ENCODE measurements around the gene PLXNA4. TPM values are rescaled to one million over a fixed set of nuclear protein-coding genes. Genes with fewer than 3 reads are reported as not detected.

The PLXNA4 gene
- total and polyA plus RNA-seq, 4 donors: 0.04 to 1.1 (median 0.41) TPM

DNA sequence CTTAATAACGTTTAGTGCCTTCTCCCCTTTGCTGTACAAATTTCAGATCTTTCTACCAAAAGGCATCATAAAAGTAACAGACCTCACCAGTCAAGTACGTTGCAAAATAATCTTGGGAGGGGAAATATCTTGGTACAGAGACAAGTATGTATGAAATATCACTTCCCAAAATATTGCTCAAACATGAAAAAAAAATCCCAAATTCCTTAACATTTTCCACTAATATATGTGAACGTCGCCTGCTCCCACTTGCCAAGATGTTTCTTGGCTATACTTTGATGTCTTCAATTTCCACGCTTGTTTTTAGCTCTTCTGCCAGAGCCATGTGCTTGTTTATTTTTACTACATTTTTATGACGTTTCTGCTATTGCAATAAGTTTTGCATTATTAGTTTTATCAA is 223.5 kb downstream of the PLXNA4 start:
- H3K4me1 ChIP-seq (ENCODE audit: control insufficient read depth in 4 of 4, insufficient read depth in 4 of 4, low read length in 3 of 4): peaks cover 0 to 7% (median 3%) of the 10 kb centered on the region in 4 donors
- DNase-seq (ENCODE audit: low spot score): no peak
- WGBS: 64% methylated on average over 6 of the region's 6 CpGs
- no peak overlapping the region for H3K9ac ChIP-seq (ENCODE audit: low read depth in 1 of 2, low read length in 2 of 2)
- no peak overlapping the region for H3K27ac ChIP-seq (ENCODE audit: low read depth in 1 of 2, low read length in 2 of 2)
- no peaks in the 10 kb centered on the region for H3K27me3 ChIP-seq (ENCODE audit: control insufficient read depth in 4 of 4, insufficient read depth in 4 of 4, low read length in 3 of 4)
- no peaks in the 10 kb centered on the region for H3K9me3 ChIP-seq (ENCODE audit: control insufficient read depth in 4 of 4, low read length in 3 of 4)
- H3K4me3 ChIP-seq (ENCODE audit: low read depth in 1 of 3, low read length in 3 of 3): no peak overlapping the region
- no peaks in the 10 kb centered on the region for H3K36me3 ChIP-seq (ENCODE audit: control insufficient read depth in 4 of 4, insufficient read depth in 3 of 4, low read depth in 1 of 4, low read length in 3 of 4)
- no peak for TF ChIP-seq HNF4G (IDR thresholded peaks at IDR 0.05)
- no peak for TF ChIP-seq RAD21 (IDR thresholded peaks at IDR 0.05)
- no peak for TF ChIP-seq FOXA1 (IDR thresholded peaks at IDR 0.05)
- TF ChIP-seq JUND (IDR thresholded peaks at IDR 0.05): no peak
- TF ChIP-seq RXRA (IDR thresholded peaks at IDR 0.05): peak in 1 of 2 donors; percentile 14
- TF ChIP-seq, protein P1, sequence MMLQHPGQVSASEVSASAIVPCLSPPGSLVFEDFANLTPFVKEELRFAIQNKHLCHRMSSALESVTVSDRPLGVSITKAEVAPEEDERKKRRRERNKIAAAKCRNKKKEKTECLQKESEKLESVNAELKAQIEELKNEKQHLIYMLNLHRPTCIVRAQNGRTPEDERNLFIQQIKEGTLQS (IDR thresholded peaks at IDR 0.05): no peak
- TF ChIP-seq, protein P2, sequence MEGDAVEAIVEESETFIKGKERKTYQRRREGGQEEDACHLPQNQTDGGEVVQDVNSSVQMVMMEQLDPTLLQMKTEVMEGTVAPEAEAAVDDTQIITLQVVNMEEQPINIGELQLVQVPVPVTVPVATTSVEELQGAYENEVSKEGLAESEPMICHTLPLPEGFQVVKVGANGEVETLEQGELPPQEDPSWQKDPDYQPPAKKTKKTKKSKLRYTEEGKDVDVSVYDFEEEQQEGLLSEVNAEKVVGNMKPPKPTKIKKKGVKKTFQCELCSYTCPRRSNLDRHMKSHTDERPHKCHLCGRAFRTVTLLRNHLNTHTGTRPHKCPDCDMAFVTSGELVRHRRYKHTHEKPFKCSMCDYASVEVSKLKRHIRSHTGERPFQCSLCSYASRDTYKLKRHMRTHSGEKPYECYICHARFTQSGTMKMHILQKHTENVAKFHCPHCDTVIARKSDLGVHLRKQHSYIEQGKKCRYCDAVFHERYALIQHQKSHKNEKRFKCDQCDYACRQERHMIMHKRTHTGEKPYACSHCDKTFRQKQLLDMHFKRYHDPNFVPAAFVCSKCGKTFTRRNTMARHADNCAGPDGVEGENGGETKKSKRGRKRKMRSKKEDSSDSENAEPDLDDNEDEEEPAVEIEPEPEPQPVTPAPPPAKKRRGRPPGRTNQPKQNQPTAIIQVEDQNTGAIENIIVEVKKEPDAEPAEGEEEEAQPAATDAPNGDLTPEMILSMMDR (IDR thresholded peaks at IDR 0.05; ENCODE audit: low read depth, low read length, missing input control): no peak
- no peak for TF ChIP-seq HNF4A (conservative IDR thresholded peaks at IDR 0.05)
- TF ChIP-seq, protein P3, sequence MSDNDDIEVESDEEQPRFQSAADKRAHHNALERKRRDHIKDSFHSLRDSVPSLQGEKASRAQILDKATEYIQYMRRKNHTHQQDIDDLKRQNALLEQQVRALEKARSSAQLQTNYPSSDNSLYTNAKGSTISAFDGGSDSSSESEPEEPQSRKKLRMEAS (IDR thresholded peaks at IDR 0.05): peak; percentile 20
- TF ChIP-seq, protein P4, sequence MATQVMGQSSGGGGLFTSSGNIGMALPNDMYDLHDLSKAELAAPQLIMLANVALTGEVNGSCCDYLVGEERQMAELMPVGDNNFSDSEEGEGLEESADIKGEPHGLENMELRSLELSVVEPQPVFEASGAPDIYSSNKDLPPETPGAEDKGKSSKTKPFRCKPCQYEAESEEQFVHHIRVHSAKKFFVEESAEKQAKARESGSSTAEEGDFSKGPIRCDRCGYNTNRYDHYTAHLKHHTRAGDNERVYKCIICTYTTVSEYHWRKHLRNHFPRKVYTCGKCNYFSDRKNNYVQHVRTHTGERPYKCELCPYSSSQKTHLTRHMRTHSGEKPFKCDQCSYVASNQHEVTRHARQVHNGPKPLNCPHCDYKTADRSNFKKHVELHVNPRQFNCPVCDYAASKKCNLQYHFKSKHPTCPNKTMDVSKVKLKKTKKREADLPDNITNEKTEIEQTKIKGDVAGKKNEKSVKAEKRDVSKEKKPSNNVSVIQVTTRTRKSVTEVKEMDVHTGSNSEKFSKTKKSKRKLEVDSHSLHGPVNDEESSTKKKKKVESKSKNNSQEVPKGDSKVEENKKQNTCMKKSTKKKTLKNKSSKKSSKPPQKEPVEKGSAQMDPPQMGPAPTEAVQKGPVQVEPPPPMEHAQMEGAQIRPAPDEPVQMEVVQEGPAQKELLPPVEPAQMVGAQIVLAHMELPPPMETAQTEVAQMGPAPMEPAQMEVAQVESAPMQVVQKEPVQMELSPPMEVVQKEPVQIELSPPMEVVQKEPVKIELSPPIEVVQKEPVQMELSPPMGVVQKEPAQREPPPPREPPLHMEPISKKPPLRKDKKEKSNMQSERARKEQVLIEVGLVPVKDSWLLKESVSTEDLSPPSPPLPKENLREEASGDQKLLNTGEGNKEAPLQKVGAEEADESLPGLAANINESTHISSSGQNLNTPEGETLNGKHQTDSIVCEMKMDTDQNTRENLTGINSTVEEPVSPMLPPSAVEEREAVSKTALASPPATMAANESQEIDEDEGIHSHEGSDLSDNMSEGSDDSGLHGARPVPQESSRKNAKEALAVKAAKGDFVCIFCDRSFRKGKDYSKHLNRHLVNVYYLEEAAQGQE (IDR thresholded peaks at IDR 0.05): no peak
- TF ChIP-seq EGR1 (IDR thresholded peaks at IDR 0.05; ENCODE audit: low read depth in 2 of 2): no peak
- TF ChIP-seq FOXA2 (IDR thresholded peaks at IDR 0.05): no peak
- TF ChIP-seq GABPA (IDR thresholded peaks at IDR 0.05 in 1 of 2, conservative IDR thresholded peaks at IDR 0.05 in 1 of 2): no peak

DNA sequence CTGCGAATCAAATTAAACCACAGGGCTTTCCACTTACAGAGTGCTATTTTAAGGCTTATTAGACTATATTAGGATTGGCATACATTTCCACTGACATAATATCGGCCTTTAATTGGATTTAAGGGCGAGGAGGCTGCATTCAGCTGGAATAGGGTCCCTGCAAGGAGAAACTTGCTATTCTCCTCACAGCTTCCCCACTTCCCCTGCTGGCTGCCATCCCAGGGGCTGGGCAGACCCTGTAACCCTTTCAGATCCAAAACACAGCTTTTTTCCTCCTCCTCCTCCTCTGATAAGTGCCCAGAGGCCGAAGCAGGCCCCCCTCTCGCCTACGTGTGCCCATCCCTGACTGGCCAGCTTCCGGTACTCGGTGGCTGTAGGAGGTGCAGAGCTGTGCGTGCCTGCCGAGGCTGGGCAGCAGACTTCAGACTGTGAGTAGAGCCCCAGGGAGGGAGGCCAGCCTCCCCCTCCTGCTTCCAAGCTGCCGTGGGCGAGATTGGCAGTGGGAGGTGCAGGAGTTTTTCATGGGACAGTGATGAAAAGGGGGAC is 224.2 kb downstream of the PLXNA4 start:
- Histone ChIP-seq H3K36me3 (ENCODE audit: control insufficient read depth in 4 of 4, insufficient read depth in 3 of 4, low read depth in 1 of 4, low read length in 3 of 4) (no peaks in the 10 kb centered on the region), H3K9me3 (ENCODE audit: control insufficient read depth in 4 of 4, low read length in 3 of 4) (no peaks in the 10 kb centered on the region), H3K4me1 (ENCODE audit: control insufficient read depth in 4 of 4, insufficient read depth in 4 of 4, low read length in 3 of 4) (peaks cover 0 to 7% (median 3%) of the 10 kb centered on the region in 4 donors), H3K27me3 (ENCODE audit: control insufficient read depth in 4 of 4, insufficient read depth in 4 of 4, low read length in 3 of 4) (no peaks in the 10 kb centered on the region), H3K4me3 (ENCODE audit: low read depth in 1 of 3, low read length in 3 of 3) (no peak overlapping the region), H3K27ac (ENCODE audit: low read depth in 1 of 2, low read length in 2 of 2) (no peak overlapping the region), H3K9ac (ENCODE audit: low read depth in 1 of 2, low read length in 2 of 2) (no peak overlapping the region)
- no peak for DNase-seq (ENCODE audit: low spot score)
- WGBS: 70% methylated on average over 12 of the region's 12 CpGs
- TF ChIP-seq RXRA (IDR thresholded peaks at IDR 0.05): no peak
- no peak for TF ChIP-seq HNF4G (IDR thresholded peaks at IDR 0.05)
- TF ChIP-seq, protein P4 (IDR thresholded peaks at IDR 0.05): no peak
- TF ChIP-seq HNF4A (conservative IDR thresholded peaks at IDR 0.05): no peak
- TF ChIP-seq GABPA (IDR thresholded peaks at IDR 0.05 in 1 of 2, conservative IDR thresholded peaks at IDR 0.05 in 1 of 2): no peak
- TF ChIP-seq, protein P1 (IDR thresholded peaks at IDR 0.05): no peak
- no peak for TF ChIP-seq FOXA1 (IDR thresholded peaks at IDR 0.05)
- TF ChIP-seq, protein P2 (IDR thresholded peaks at IDR 0.05; ENCODE audit: low read depth, low read length, missing input control): no peak
- TF ChIP-seq, protein P5, sequence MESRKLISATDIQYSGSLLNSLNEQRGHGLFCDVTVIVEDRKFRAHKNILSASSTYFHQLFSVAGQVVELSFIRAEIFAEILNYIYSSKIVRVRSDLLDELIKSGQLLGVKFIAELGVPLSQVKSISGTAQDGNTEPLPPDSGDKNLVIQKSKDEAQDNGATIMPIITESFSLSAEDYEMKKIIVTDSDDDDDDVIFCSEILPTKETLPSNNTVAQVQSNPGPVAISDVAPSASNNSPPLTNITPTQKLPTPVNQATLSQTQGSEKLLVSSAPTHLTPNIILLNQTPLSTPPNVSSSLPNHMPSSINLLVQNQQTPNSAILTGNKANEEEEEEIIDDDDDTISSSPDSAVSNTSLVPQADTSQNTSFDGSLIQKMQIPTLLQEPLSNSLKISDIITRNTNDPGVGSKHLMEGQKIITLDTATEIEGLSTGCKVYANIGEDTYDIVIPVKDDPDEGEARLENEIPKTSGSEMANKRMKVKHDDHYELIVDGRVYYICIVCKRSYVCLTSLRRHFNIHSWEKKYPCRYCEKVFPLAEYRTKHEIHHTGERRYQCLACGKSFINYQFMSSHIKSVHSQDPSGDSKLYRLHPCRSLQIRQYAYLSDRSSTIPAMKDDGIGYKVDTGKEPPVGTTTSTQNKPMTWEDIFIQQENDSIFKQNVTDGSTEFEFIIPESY (IDR thresholded peaks at IDR 0.05): no peak
- TF ChIP-seq TAF1 (conservative IDR thresholded peaks at IDR 0.05): no peak
- TF ChIP-seq JUND (IDR thresholded peaks at IDR 0.05): no peak
- no peak for TF ChIP-seq EGR1 (IDR thresholded peaks at IDR 0.05; ENCODE audit: low read depth in 2 of 2)
